GM12874 (cell line): ENCODE measurements around the gene SECISBP2.

Experiments used
- CTCF ChIP-seq: IDR thresholded peaks from 2 replicates; pipeline ENCODE4 v1.5.1; 2011; ENCODE audit warnings: low read depth, mild to moderate bottlenecking, control low read depth, low read length, moderate library complexity; ENCODE audit not compliant: insufficient read depth

Gene SECISBP2

GRCh38 chr9:89402695-89403427 is 84.6 kb downstream of the SECISBP2 start:
- TF ChIP-seq CTCF: no peak

GRCh38 chr9:89404074-89404473 is 85.8 kb downstream of the SECISBP2 start:
- no peak for TF ChIP-seq CTCF

- TF ChIP-seq CTCF: no peak
These were observed 87.5 kb downstream of the SECISBP2 start for GRCh38 chr9:89405826-89406225.

GRCh38 chr9:89407070-89407469 is 88.8 kb downstream of the SECISBP2 start:
- TF ChIP-seq CTCF: no peak

GRCh38 chr9:89408628-89409101 is 90.4 kb downstream of the SECISBP2 start:
- no peak for TF ChIP-seq CTCF
